ENCODE measurements around the gene TSPAN18.

Gene TSPAN18

DNA sequence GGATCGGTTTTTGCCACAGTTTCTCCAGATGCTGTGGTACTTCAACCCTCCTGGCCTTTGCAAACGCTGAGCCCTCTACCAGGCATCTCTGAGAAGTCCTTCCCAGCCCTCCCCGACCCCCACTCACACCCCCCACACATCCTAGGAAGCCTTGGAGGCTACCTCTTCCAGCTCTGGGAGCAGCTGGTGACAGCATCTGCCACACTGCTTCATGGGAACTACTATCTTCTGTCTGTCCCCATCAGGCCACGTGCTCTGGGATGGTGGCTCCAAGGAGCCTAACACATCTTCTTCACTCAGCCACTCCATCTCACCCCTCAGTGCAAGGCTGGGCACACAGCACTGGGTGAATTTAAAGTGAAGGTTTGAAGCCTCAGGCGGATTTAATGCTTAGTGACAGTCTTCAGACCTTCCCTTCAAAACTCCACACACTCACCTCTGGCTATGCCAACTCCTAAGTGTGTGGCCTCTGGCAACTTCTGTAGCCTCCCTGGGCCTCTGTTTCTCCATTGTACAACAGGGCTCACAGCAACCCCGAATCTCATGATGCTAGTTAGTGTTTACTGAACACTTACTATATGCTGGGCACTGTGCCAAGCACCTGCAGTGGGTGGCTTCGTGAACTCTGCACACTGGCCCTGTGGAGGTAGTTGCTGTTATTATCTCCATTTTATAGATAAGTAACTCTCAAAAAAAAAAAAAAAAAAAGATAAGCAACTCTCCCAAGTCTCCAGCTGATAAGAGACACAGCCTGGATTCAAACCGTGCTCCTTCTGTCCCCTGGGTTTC is 231.2 kb downstream of the TSPAN18 start:
- Mint-ChIP-seq H3K4me1 (peaks cover 76% of the 10 kb centered on the region), H3K36me3 (ENCODE audit: low read depth) (no peaks in the 10 kb centered on the region)

DNA sequence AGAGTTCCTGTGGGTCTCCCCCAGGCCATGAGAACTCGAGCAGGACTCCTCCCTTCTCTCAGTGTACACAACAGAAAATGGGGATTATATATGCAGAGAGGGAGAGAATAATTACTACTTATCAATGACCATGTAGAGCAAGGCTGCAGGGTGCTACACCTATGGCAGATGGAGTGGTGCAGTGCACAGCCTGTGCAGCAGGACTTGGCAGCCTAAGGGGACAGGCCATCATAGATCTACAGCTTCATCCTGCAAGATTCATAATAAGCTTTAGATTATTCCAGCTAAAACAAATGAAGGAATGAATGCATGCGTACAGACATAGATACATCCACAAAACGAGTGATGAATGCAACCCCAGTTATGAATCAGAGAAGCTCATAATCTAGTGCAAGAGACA is 232.3 kb downstream of the TSPAN18 start:
- Mint-ChIP-seq H3K27me3 (ENCODE audit: low read depth, poor library complexity) (peaks cover 27% of the 10 kb centered on the region), H3K36me3 (ENCODE audit: low read depth) (no peaks in the 10 kb centered on the region), H3K9me3 (no peaks in the 10 kb centered on the region), H3K4me3 (no peak overlapping the region), H3K27ac (no peak overlapping the region), H3K4me1 (peaks cover 70% of the 10 kb centered on the region)
- DNase-seq: no peak
- TF ChIP-seq, protein P1, sequence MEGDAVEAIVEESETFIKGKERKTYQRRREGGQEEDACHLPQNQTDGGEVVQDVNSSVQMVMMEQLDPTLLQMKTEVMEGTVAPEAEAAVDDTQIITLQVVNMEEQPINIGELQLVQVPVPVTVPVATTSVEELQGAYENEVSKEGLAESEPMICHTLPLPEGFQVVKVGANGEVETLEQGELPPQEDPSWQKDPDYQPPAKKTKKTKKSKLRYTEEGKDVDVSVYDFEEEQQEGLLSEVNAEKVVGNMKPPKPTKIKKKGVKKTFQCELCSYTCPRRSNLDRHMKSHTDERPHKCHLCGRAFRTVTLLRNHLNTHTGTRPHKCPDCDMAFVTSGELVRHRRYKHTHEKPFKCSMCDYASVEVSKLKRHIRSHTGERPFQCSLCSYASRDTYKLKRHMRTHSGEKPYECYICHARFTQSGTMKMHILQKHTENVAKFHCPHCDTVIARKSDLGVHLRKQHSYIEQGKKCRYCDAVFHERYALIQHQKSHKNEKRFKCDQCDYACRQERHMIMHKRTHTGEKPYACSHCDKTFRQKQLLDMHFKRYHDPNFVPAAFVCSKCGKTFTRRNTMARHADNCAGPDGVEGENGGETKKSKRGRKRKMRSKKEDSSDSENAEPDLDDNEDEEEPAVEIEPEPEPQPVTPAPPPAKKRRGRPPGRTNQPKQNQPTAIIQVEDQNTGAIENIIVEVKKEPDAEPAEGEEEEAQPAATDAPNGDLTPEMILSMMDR (IDR thresholded peaks at IDR 0.05): no peak

More for the DNA sequence above, 231.2 kb downstream of the TSPAN18 start:
- Mint-ChIP-seq H3K4me3 (no peak overlapping the region), H3K27me3 (ENCODE audit: low read depth, poor library complexity) (peaks cover 25% of the 10 kb centered on the region), H3K9me3 (no peaks in the 10 kb centered on the region), H3K27ac (no peak overlapping the region)
- TF ChIP-seq, protein P1 (IDR thresholded peaks at IDR 0.05): no peak
- no peak for DNase-seq

DNA sequence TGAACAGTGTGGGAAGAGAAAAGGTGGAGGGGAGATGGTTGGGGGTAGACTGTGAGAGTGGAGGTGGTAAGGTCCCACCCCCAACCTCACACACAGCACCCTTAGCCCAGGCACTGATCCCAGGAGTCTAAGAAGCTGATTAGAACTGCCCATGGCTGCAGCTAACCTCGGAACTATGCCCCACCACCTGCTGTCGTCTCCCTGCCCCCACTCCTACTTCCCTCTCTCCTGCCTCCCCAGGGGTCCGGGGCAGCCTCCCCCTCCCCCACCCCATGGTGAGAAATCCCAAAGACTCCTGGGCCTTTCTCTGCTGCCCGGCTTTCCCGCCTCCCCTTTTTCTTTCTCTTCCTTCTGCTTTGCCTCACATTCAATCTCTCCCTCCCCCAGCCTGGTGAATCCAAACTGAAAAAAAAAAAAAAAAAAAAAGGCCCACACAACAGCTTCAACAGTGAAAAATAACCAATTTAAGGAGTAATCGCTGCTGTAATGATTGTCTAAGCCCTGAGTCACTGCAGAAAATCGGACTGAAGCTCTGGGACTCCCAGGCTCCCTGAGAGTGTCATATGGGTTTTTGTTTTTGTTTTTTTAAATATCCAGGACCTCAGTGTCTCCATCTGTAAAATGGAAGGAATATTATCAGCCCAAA is 233.6 kb downstream of the TSPAN18 start:
- Mint-ChIP-seq H3K4me1 (peaks cover 70% of the 10 kb centered on the region), H3K36me3 (ENCODE audit: low read depth) (no peaks in the 10 kb centered on the region), H3K27ac (no peak overlapping the region), H3K4me3 (no peak overlapping the region), H3K27me3 (ENCODE audit: low read depth, poor library complexity) (peaks cover 24% of the 10 kb centered on the region), H3K9me3 (no peaks in the 10 kb centered on the region)
- no peak for DNase-seq
- TF ChIP-seq, protein P1 (IDR thresholded peaks at IDR 0.05): no peak

DNA sequence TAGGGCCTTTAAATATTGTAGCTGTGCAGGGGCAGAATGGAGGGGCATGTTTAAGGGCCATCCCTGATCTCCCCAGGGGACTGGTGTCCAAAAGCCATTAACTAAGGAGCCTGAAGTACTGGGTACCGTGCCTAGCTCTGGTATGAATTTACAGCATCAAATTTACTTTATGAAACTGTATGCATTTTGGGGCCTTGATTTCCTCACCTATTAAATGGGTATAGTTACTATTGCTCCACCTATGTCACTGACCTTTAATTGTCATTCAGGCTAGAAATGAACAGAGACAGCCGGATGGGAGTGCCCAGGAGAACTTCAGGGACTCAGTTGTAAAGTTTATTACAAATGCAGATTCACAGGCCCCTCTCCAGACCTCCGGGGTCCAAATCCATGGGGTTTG is 235.7 kb downstream of the TSPAN18 start:
- Mint-ChIP-seq H3K4me1 (peaks cover 60% of the 10 kb centered on the region), H3K27ac (no peak overlapping the region), H3K9me3 (no peaks in the 10 kb centered on the region), H3K4me3 (no peak overlapping the region), H3K27me3 (ENCODE audit: low read depth, poor library complexity) (peaks cover 12% of the 10 kb centered on the region), H3K36me3 (ENCODE audit: low read depth) (no peaks in the 10 kb centered on the region)
- TF ChIP-seq, protein P1 (IDR thresholded peaks at IDR 0.05): no peak
- DNase-seq: no peak

DNA sequence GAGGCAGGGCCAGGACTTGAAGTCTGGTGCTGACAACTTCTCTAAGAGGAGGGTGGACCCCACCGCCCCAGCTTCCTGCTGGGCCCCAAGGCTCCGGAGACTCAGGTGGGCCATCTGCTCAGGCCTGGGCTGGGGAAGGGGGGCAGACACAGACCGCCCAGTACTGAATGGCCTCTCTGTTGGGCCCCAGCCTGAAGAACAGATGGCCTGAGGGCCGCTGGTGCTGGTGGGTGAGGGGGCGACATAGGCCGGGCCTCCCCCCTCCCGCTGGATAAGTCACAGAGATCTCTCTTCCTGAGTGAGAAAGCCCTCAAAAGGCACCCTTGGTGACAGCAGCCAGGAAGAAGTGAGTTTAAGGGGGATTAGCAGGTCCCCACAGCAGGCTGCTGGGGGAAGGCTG is 236.4 kb downstream of the TSPAN18 start:
- H3K4me1 Mint-ChIP-seq: peaks cover 61% of the 10 kb centered on the region
- no peak for DNase-seq
- TF ChIP-seq, protein P1 (IDR thresholded peaks at IDR 0.05): no peak
- no peak overlapping the region for H3K27ac Mint-ChIP-seq
- H3K4me3 Mint-ChIP-seq: no peak overlapping the region
- no peaks in the 10 kb centered on the region for H3K36me3 Mint-ChIP-seq (ENCODE audit: low read depth)
- no peaks in the 10 kb centered on the region for H3K9me3 Mint-ChIP-seq
- peaks cover 11% of the 10 kb centered on the region for H3K27me3 Mint-ChIP-seq (ENCODE audit: low read depth, poor library complexity)

All from nephron progenitor cell (in vitro differentiated cells).